Common myeloid progenitor, CD34-positive (primary cell): Measurements from ENCODE around the gene BRIP1.
A peak's percentile ranks its signal among the peaks of the same experiment; 100 is the strongest.

Source experiments
- CTCF ChIA-PET: fragments of 350-600 bp; sonication (Branson Sonifier 250); formaldehyde crosslinking; loops from one replicate; lab custom pipeline; 2021; ENCODE audit warnings: antibody characterized with exemption; lab: Charles Lee
- POLR2A ChIA-PET: fragments of 350-600 bp; sonication (Branson Sonifier 250); formaldehyde crosslinking; loops from one replicate; lab custom pipeline; 2021; ENCODE audit warnings: antibody characterized with exemption; lab: Charles Lee
- DNase-seq, 3 donors: peaks; one replicate each; pipeline versions ENCODE4 v3.0.0 to v3.0.0-alpha.2; 2013
- H3K27ac ChIP-seq, 2 experiments: 1 replicate in 1 of 2; 2 replicates in 1 of 2; pipeline ENCODE4 v1.7.0; 2013; ENCODE audit warnings: inconsistent platforms in 2 of 2, low read length in 2 of 2, mild to moderate bottlenecking in 2 of 2, low read depth in 1 of 2, moderate library complexity in 1 of 2; ENCODE audit not compliant: severe bottlenecking in 2 of 2, insufficient read depth in 1 of 2, poor library complexity in 1 of 2
- H3K27me3 ChIP-seq, 5 experiments: replicated peaks in 2 of 5; 1 replicate in 3 of 5; 2 replicates in 2 of 5; pipeline versions ENCODE4 v1.6.1 to v1.7.0; 2013; ENCODE audit warnings: low read length in 4 of 5, mild to moderate bottlenecking in 2 of 5, moderate library complexity in 2 of 5, inconsistent platforms in 1 of 5; ENCODE audit not compliant: insufficient read depth in 5 of 5, control insufficient read depth in 4 of 5
- H3K36me3 ChIP-seq, 4 experiments: 1 replicate in 2 of 4; 2 replicates in 2 of 4; pipeline versions ENCODE4 v1.6.1 to v1.7.0; 2013; ENCODE audit warnings: low read length in 3 of 4, control low read depth in 1 of 4, mild to moderate bottlenecking in 1 of 4; ENCODE audit not compliant: control insufficient read depth in 4 of 4, insufficient read depth in 4 of 4
- H3K4me1 ChIP-seq, 4 experiments: 1 replicate in 3 of 4; 2 replicates in 1 of 4; pipeline versions ENCODE4 v1.6.1 to v1.7.1; 2013; ENCODE audit warnings: low read length in 3 of 4, mild to moderate bottlenecking in 3 of 4, control low read depth in 1 of 4, inconsistent platforms in 1 of 4, moderate library complexity in 1 of 4; ENCODE audit not compliant: control insufficient read depth in 4 of 4, insufficient read depth in 4 of 4; ENCODE audit errors: control extremely low read depth in 1 of 4
- H3K4me3 ChIP-seq, 7 experiments: 1 replicate in 4 of 7; 2 replicates in 3 of 7; pipeline versions ENCODE4 v1.5.1 to v1.7.0; 2013; ENCODE audit warnings: mild to moderate bottlenecking in 7 of 7, low read length in 6 of 7, moderate library complexity in 6 of 7, inconsistent platforms in 2 of 7, low read depth in 2 of 7, control low read depth in 1 of 7; ENCODE audit not compliant: insufficient read depth in 4 of 7, control insufficient read depth in 1 of 7; ENCODE audit errors: extremely low read depth in 1 of 7
- H3K9me3 ChIP-seq, 5 experiments: 1 replicate in 4 of 5; 2 replicates in 1 of 5; pipeline versions ENCODE4 v1.6.1 to v1.7.1; 2013; ENCODE audit warnings: low read length in 4 of 5, mild to moderate bottlenecking in 2 of 5, inconsistent platforms in 1 of 5, low read depth in 1 of 5, moderate library complexity in 1 of 5; ENCODE audit not compliant: control insufficient read depth in 4 of 5, insufficient read depth in 2 of 5; ENCODE audit errors: control extremely low read depth in 1 of 5
- WGBS: methylation state at CpG from one replicate; pipeline ENCODE4 v1.1.5; 2013; ENCODE audit not compliant: insufficient coverage; 5-methylcytosine and 5-hydroxymethylcytosine counted together

BRIP1 gene

GRCh38 chr17:61758430-61758829 lies 104.9 kb downstream of the BRIP1 start:
- no peak for DNase-seq
- Histone ChIP-seq H3K4me3 (no peak overlapping the region), H3K4me1 (peaks cover 0 to 7% (median 4%) of the 10 kb centered on the region in 4 experiments), H3K9me3 (peaks cover 0 to 12% (median 3%) of the 10 kb centered on the region in 5 experiments), H3K36me3 (peaks cover 2 to 25% (median 12%) of the 10 kb centered on the region in 4 experiments), H3K27me3 (no peaks in the 10 kb centered on the region), H3K27ac (no peak overlapping the region)
- CTCF ChIA-PET, result no interaction called here
- POLR2A ChIA-PET, result no interaction called here
- 100% methylated on average over 1 of the region's 2 CpGs for WGBS

- H3K27me3 ChIP-seq, result no peaks in the 10 kb centered on the region
- CTCF ChIA-PET, result no interaction called here
- POLR2A ChIA-PET, result no interaction called here
- peak; percentile 13 to 66 (median 51) for DNase-seq
- no peak overlapping the region for H3K27ac ChIP-seq
- peaks cover 0 to 7% (median 4%) of the 10 kb centered on the region in 4 experiments for H3K4me1 ChIP-seq
- H3K9me3 ChIP-seq, result peaks cover 0 to 9% (median 3%) of the 10 kb centered on the region in 5 experiments
- peaks cover 0 to 16% (median 11%) of the 10 kb centered on the region in 4 experiments for H3K36me3 ChIP-seq
- H3K4me3 ChIP-seq, result peak overlapping the region in 2 of 7 experiments; percentile 8 to 51
Measured at GRCh38 chr17:61757168-61757567, 106.2 kb downstream of the BRIP1 start.

DNA sequence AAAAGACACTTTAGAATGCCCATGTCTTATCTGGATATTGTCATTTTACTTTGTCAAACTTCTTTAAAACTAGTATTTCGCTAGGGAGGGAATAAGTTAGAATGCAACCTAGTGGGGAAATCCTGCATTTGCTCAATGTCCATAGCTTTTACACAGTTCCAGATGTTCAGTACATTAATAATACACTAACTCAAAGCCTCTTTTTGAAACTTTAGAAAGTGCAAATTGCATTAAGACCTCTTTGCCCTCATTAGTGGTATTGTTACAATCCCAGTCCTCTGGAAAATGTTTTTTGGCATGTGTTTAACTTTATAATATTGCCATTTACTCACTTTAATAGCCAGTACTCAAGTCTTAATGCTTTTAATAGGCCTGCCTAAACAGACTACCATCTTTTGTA lies 106.8 kb downstream of the BRIP1 start:
- Histone ChIP-seq H3K27ac (no peak overlapping the region), H3K36me3 (peaks cover 0 to 15% (median 8%) of the 10 kb centered on the region in 4 experiments), H3K4me3 (no peak overlapping the region), H3K9me3 (peaks cover 0 to 6% (median 0%) of the 10 kb centered on the region in 5 experiments), H3K27me3 (no peaks in the 10 kb centered on the region), H3K4me1 (peaks cover 0 to 7% (median 4%) of the 10 kb centered on the region in 4 experiments)
- no peak for DNase-seq
- CTCF ChIA-PET, result no interaction called here
- WGBS, result 100% methylated on average over 1 of the region's 1 CpG
- POLR2A ChIA-PET, result no interaction called here

GRCh38 chr17:61755668-61756067 lies 107.7 kb downstream of the BRIP1 start:
- peaks cover 0 to 7% (median 4%) of the 10 kb centered on the region in 4 experiments for H3K4me1 ChIP-seq
- H3K9me3 ChIP-seq, result peaks cover 0 to 6% (median 0%) of the 10 kb centered on the region in 5 experiments
- no peak overlapping the region for H3K4me3 ChIP-seq
- 100% methylated on average over 3 of the region's 5 CpGs for WGBS
- H3K27me3 ChIP-seq, result no peaks in the 10 kb centered on the region
- DNase-seq, result no peak
- POLR2A ChIA-PET, result no interaction called here
- H3K36me3 ChIP-seq, result peaks cover 0 to 15% (median 6%) of the 10 kb centered on the region in 4 experiments
- CTCF ChIA-PET, result no interaction called here
- H3K27ac ChIP-seq, result no peak overlapping the region

GRCh38 chr17:61755078-61755477 lies 108.2 kb downstream of the BRIP1 start:
- Histone ChIP-seq H3K36me3 (peaks cover 0 to 15% (median 6%) of the 10 kb centered on the region in 4 experiments), H3K27me3 (no peaks in the 10 kb centered on the region), H3K4me3 (no peak overlapping the region), H3K9me3 (peaks cover 0 to 6% (median 0%) of the 10 kb centered on the region in 5 experiments), H3K27ac (no peak overlapping the region), H3K4me1 (peaks cover 0 to 7% (median 4%) of the 10 kb centered on the region in 4 experiments)
- ChIA-PET CTCF (no interaction called here), POLR2A (no interaction called here)
- DNase-seq, result no peak

- CTCF ChIA-PET, result no interaction called here
- peaks cover 0 to 16% (median 7%) of the 10 kb centered on the region in 4 experiments for H3K36me3 ChIP-seq
Measured at GRCh38 chr17:61754124-61754523, 109.2 kb downstream of the BRIP1 start.

DNA sequence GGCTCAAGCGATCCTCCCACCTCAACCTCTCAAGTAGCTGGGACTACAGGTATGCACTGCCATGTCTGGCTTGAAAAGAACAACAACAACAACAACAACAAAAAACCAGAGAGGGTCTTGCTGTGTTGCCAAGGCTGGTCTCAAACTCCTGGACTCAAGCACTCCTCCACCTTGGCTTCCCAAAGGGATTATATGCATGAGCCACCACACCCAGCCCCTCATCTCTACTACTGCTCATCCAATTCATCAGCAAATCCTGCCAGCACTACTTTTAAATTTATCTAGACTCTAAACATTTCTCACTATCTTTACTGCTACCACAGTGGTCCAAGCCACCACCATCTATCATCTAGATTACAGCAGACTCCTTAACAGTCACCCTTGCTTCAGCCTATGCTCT lies 109.6 kb downstream of the BRIP1 start:
- Histone ChIP-seq H3K27me3 (no peaks in the 10 kb centered on the region), H3K4me3 (no peak overlapping the region), H3K9me3 (no peaks in the 10 kb centered on the region), H3K36me3 (peaks cover 0 to 16% (median 7%) of the 10 kb centered on the region in 4 experiments), H3K4me1 (peaks cover 0 to 7% (median 4%) of the 10 kb centered on the region in 4 experiments), H3K27ac (no peak overlapping the region)
- no CpG with 5 or more reads among the region's 1 CpG for WGBS
- no peak for DNase-seq
- CTCF ChIA-PET, result no interaction called here
- POLR2A ChIA-PET, result no interaction called here

More at GRCh38 chr17:61754124-61754523, 109.2 kb downstream of the BRIP1 start:
- no peak for DNase-seq
- Histone ChIP-seq H3K4me1 (peaks cover 0 to 7% (median 4%) of the 10 kb centered on the region in 4 experiments), H3K4me3 (no peak overlapping the region), H3K27ac (no peak overlapping the region), H3K9me3 (peaks cover 0 to 2% (median 0%) of the 10 kb centered on the region in 5 experiments), H3K27me3 (no peaks in the 10 kb centered on the region)
- WGBS, result 100% methylated on average over 1 of the region's 1 CpG
- POLR2A ChIA-PET, result no interaction called here
